Activated T-cell treated with anti-CD3 and anti-CD28 coated beads for 48 hours (primary cell): Measurements from ENCODE around the gene ROPN1L.

Experiments
- DNase-seq: peaks from one replicate; pipeline ENCODE4 v3.0.0-alpha.2; 2020; ENCODE audit warnings: low read depth

ROPN1L gene

DNA sequence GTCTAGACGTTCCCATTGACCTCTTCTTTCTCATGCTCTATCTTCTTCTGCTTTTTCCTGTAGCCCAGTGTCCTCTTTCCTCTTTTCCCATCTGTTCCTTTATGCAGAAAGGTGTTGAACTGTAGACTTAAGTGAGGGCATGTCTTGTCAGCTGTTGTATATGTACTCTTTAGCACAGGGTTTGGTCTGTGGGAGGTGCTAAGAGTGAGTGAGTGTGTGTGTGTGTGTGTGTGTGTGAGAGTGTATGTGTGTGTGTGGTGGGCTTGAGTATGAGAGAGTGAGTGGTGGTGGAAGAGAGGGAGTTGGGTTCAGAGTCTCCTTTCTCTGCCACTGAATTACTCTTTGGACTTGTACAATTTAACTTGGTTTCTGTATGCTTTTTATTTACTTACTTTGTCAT lies 10.3 kb upstream of the ROPN1L start:
- no peak for DNase-seq

DNA sequence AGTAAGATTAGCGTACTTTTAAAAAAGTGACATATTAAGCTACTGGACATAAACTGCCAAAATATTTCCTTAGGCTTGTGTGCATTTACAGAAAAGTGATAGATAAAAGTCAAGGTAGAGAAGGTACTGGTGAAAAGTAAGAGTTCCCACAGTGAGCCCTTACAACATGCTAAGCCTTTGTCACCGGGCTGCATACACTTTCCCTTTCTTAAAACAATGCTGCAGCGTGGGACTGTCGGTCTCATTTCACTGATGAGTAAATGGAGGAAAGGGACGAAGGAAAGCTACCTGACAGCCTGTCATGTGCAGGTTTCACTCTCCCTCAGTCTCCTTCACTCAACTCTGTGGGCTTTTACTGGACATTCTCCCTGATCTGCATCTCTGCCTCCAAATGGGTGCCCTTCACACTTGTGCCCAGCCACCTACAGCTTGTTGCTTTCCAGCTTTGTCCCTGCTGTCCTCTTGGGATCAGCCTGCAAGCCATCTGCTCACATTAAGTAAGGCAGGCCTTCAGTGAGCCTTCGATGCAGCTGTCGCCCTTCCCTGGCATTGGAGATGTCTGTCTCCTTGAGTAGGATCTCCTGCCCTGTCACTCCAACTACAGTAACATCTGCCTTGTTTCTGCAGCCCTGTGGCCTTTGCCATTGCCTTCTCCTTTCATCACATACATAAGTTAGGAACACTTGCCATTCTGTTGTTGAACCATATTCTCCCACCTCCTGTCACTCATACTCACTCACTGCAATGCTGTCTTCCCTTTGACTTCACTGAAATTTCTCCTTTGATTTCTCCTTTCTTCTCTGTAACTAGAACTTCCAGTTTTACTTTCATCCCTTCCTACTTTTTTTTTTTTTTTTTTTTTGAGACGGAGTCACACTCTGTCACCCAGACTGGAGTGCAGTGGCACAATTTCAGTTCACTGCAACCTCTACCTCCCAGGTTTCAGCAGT lies 9.3 kb upstream of the ROPN1L start:
- DNase-seq, result no peak

DNA sequence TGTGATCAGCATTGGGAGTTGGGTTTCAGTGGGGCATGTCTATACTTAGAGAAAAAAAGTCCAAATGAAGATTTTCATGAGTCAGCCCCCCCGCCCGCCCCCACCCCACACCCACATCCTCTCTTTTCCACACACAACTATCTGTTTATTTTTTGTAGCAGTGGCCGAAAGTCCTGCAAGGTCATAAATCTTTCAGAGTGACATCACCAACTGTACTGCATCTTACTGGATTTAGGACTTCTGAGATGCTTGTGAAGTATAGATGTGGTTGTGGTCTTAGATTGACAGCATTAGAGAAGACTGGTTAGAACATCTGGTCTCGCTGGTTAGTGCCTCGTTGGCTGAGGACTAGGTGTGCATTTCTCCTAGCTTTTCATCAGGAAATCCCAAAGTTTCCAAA lies 7.3 kb upstream of the ROPN1L start:
- no peak for DNase-seq

DNA sequence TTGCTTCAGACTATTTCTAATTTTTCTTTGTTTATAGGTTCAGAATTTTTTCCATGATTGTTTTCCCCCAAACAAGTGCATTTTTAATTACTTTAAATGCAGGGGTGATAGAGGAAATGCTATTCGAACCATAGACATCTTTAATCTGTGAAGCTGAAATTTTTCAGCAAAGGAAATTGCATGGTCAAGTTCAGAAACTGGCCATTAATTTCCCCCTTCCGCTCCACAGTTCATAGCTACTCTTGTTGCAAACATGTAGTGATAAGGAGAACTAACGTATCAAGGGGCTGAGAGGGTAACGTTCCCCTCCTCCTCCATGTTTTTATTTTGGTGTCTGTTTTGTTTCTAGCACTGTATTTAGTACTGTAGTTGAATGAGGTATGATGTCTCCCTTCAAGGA lies 3.4 kb upstream of the ROPN1L start:
- DNase-seq, result no peak

DNA sequence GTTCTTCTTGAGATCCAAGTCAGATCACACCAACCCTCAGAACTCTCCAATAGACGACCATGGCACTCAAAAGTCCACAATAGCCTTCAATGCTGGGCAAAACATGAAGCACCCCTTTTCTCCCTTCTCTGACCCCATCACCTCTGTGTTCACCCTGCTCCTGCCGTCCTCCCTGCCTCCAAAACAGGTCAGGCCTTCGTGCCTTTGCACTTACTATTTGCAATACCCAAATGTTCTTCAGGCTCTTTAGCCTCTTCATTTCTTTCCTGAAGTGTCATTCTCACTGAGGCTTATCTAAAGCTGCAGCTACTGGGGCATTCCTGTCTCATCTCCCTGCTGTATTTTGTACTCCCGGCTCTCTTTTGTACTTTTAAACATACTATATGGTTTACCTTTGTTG lies 2.0 kb upstream of the ROPN1L start:
- no peak for DNase-seq

DNA sequence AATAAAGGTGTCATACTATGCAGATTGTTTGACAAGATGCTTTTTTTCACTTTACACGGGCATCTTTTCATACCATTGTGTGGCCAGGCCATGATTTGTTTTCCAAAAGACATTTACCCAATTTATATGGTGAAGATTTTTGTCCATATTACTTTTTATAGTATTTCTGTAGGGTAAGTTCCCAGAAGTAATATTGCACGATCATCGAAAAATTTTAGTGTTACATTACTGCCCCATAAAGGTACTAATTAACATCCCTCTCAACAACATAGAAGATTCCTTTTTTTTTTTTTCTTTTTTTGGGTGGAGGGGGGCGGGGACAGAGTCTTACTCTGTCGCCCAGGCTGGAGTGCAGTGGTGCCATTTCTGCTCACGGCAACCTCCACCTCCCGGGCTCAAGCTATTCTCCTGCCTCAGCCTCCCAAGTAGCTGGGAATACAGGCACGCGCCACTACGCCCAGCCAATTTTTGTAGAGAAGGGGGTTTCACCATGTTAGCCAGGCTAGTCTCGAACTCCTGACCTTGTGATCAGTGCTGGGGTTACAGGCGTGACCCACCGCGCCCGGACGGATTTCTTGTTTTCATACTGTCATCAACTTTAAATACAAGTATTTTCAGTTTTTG lies 1.2 kb upstream of the ROPN1L start:
- DNase-seq, result no peak

DNA sequence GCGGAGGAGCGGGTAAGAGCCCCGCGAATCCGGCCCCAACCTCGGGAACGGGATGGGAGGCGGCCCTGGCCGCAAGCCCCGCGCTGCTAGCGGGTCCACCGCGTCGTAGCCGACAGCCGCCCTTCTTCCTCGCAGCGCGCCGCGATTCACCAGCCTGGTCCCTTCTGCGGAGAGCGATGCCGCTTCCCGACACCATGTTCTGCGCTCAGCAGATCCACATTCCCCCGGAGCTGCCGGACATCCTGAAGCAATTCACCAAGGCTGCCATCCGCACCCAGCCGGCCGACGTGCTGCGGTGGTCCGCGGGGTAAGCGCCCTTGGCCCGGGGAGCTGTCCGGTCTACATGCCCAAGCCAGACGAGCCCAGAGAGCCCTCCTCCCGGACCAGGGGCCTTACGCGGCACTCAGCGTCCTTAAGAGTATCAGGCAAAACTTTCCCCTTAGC lies 335 bp downstream of the ROPN1L start:
- no peak for DNase-seq

DNA sequence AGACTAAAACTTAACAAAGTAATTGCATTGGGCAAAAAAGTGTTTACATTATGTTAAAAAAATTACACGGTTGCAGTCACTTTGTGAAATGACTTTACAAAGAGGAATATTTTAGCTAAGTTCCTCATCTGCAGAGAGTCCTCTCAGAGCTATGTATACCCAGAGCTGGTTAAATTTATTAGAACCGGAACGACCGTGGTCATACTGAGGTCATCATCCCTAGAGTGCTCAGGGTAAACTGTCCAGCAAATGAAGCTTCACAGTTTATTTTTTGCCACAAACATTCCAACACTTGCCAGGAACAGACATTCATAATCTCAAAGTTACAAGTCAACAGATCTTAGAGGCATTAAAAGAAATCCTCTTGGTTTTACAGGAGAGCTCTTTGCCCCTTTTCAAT lies 897 bp downstream of the ROPN1L start:
- no peak for DNase-seq

DNA sequence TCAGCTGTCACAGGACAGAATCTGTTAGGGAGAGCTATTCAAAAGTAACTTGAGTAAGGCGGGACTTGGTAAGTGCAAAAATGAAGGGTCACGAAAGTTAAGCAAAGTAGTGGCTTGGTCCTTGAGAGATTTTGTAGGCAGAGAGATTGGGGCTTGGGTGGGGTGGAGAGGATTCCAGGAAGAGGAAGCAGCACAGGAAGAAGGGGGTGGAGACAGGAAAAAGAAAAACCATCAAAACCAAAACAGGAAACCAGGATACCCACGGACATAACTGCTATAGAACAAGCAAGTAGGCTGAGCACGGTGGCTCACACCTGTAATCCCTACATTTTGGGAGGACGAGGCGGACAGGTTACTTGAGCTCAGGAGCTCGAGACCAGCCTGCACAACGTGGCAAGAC lies 3.7 kb downstream of the ROPN1L start:
- no peak for DNase-seq

DNA sequence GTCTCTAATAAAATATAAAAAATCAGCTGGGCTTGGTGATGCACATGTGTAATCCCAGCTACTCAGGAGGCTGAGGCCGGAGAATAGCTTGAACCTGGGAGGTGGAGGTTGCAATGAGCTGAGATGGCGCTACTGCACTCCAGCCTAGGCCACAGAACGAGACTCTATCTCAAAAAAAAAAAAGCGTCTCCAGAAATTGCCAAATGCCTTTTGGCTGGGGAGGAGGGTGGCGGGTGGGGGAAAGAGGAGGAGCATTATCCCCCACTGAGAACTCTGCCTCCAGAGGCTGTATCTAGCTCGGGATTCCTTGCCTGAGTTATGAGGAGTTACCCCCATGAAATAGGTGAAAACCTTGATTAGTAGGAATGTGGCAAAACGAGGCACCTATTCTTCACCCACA lies 4.8 kb downstream of the ROPN1L start:
- DNase-seq, result no peak

DNA sequence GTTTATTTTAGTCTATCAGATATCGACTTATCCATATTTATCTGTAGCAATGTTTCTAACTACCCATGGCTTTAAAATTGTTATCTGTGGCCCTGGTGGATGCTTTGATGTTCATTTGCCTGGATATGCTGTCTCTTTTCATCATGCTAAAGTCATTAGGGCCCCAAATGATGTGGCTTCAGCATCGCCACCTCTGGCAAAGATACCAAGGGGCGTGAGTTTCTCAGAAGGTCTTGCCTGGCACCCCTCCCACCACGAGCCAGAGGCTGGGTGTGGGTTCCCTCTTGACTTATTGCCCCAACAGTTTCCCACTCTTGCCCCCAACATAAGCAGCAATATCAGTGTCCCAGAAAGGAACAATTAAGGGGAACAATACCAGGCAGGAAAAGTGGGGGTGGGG lies 5.4 kb downstream of the ROPN1L start:
- no peak for DNase-seq

DNA sequence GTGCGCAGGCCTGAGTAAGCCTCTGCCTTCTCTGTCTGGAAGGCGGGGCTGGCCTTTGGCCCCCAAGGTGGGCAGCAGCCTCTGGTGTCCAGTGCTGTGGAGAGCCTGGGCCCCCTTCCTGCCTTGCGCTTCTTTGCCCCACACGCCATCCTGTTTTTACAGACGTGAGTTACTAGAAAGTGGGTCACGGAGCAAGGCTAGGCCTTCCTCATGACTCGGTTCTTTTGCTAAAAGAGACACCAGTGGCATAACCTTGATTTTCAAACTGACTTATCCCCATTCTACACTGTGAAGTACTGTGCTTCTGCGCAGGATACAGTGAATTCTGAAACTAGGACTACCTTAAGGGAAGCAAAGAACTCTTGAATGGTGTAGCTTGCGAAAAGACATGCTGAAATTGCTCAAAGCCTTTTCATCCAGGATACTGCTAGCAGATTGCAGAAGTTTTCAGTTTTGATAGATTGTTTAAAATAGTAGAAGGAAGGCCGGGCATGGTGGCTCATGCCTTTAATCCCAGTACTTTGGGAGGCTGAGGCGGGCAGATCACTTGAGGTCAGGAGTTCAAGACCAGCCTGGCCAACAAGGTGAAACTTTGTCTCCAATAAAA lies 7.2 kb downstream of the ROPN1L start:
- DNase-seq, result no peak

DNA sequence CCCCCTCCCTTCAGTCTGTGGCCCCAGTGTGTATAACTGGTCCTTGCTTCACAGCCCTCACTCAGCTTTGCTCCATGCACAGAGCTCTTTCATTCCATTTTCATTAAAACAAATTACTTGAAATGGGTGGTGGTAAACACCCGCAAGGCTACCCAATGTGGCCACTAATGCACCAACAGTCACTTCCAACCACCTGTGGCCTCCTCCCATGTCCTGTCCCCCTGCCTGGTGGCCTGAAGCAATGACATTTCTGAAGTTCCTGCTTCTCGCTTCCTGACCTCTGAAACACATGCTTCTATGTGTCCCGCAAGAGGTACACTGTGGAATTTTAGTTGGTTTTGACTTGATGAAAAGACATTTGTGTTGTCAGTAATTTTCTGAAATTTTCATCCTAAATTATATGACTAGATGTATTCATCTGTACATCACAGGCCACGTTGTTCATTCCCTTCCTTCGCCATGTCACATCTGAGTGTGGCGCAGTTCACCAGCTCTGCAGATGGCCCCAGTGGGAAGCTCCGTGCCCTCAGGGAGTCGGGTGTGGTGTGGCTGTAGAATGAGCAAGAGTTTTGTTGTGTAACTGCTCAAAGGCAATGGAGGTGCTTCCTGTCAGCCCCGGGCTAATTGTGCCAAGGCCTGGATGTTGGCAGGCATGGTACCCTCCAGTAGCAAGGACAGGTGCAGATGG lies 9.6 kb downstream of the ROPN1L start:
- DNase-seq, result no peak

DNA sequence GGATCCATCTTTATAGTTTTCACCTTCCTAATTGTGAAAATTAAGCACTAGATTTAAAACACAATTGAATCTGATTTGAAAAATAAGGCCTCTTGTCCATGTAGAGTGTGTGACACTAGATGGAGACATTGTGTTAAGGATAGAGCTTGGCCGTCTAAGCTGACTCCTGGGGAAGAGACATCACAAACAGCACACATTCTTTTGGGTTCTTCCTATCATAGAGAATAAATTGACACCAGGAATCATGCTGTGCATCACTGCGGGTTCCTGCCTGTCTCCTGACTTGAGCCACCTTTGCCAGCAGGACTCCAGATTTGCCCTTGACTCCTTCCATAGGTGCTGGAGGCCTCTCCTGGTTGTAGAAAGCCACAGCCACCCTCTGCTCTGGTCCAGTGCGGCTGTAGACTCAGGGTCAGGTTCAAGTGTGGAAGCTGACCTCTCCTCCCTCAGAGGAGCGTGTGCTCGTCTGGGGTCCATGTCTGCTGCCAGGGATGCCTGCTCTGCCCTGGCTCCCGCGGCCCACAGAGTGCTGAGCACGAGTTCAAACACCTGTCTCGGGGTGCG lies 11.2 kb downstream of the ROPN1L start:
- DNase-seq, result no peak

DNA sequence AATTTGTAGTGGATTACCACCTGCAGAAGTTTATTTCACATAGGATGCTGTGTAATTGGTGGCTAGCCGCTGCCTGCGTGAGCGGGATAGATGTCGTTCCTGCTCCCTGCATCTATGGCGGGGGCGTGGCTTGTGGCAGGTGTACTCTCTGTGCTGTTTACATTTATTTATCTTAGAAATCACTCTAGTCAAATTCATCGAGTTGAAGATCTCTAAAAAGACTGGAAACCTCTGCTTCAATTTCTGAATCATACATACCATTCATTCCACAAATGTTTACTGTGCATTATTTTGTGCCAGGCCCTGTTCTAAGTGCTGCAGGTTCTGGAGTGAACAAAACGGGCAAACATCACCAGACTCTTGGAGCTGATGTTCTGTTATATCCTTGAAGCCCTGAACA lies 11.9 kb downstream of the ROPN1L start:
- no peak for DNase-seq

DNA sequence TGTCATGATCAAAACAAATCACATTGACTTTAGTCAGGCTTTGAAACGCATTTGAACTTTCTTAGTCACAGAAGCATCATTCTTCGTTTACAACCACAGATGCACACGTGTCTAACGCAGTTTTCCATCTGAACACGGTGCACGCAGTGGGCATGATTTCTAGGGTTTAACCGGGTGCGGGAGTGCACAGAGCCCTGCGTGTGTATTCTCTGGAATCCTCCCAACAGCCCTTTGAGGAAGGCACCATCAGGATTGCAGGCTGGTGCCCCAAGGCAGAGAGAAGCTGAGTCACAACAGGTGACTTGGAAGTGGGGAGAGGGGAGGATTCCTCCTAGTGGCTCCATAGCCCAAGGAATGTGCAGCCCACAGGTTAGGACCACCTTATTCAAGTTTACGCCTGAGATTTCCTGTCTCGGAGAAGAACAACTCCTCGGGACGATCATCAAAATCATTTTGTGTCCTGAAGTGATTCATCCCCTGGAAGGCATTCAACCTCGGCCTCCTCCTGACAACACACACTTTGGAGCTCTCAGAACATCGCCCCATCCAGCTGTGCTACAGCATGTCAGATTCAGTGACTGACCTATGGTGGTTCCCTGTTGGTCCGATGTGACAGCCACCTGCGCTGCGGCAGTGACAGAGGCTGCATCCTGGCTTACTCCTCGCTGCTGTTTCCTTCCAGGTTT lies 13.1 kb downstream of the ROPN1L start:
- DNase-seq, result no peak

DNA sequence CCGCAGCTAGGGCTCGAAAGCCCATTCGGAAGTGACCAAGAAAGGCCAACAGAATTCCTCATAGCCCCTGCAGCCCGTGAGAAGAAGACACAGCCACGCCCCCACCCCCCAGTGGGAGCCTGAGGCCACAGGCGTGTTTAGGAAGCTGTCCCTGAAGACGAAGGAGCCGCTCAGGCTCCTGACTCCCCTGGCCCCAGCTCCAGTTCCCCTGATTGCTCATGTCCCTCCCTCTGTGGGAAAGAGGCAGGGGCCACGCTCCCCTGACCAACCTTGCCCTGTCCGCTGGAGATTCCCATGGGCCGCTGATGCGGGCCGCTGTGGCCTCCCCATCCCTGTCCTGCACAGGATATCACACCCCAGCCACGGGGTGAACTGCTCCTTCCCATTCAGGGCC lies 13.6 kb downstream of the ROPN1L start:
- DNase-seq, result no peak

DNA sequence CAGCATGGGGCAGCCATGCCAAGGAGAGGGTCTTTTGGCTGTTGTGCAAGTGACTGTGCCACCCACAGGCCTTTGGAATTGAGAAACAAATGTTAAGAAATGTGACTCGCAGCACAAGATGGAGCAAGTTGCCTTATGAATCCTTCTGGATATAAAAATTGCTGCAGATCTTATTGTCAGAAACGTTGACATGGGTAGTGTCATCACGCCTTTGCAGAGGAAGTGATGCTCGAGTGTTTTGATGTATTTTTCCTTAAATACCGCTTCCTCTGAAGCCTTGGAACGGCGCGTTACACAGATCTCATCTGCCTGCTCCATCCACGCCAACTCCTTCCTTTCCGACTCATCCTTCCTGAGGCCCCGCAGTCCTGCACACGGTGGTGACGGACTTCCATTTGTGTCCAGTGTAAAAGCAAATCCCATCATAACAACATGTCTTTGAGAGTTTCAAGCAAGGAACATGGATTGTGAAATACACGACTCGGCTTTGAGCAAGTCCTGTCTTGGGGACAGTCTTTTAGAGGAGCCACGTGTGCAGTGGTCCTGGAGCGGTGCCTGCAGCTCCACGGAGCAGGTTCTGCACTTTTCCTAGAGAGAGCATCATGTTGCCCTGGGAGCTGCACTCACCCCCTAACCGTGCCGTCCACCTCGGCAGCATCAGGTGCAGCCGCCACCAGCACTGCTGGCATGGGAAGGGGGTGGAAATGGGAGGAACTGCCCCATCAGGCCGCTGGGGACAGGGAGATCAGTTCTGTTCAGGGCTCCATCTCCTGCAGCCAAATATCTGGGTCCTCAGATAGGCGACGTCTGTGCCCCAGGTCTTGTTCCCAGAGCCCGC lies 15.1 kb downstream of the ROPN1L start:
- no peak for DNase-seq

DNA sequence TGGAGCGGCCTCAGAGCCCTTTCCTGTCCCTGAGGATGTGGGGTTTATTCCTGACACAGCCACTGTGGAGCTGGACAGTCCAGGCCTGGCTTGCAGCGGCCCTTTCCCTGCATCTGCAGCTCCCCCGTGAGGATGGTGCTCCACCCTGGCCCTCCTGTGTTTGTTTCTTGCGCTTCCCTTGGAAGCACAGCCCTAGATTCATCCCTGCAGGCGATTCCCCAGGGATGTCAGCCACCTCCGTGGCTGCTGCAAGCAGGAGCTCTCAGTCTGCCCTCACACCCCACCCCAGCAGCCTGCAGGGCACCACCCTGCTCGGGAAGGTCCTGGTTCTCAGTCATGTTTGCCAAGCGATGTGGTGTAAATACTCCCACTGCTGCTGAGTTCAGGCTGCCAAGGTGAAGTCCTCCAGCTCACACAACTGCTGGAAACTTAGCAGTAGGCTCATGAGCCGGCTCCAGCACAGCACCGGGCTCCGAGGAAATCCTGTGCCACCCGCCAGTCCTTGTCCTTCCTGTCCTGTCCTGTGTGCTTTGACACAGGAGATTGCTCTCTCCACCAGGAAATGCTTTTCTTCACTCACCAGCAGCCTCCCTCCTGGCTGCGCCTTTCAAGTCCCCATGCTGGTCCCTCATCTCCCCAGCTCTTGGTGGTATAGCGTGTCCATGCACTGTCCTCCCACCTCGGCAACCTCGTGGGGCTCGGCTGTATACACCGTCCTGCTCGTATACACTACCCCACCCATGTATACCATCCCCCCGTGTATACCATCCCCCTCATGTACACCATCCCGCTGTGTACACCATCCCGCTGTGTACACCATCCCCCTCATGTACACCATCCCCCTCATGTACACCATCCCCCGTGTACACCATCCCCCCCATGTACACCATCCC lies 16.2 kb downstream of the ROPN1L start:
- no peak for DNase-seq
